GM12872 (cell line): ENCODE data around the gene RAB1B.

ENCODE experiments used
- TF ChIP-seq, protein P1 (sequence below): IDR thresholded peaks from 3 replicates; pipeline ENCODE4 v1.5.1; 2011; ENCODE audit warnings: low read depth, mild to moderate bottlenecking, low read length, moderate library complexity; ENCODE audit not compliant: insufficient read depth

The RAB1B gene

DNA sequence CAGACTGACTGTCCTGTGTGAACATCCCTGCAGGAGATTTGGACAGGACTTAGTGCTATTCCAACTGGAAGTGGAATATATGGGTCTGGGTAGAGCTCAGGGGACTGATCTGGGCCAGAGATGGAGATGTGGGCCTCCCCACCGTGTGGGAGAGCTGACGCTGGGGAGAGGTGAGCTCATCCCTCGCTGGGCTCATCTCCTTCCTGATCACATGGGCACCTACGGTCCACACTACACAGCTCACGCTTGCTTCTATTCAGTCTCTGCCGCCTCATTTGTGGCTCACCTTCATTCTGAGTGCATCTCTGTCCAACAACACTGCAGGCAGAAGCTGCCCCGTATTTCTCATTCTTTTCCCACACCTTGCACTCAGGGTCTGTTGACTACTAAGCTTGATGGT, 16.6 kb upstream of the RAB1B start:
- TF ChIP-seq, protein P1, sequence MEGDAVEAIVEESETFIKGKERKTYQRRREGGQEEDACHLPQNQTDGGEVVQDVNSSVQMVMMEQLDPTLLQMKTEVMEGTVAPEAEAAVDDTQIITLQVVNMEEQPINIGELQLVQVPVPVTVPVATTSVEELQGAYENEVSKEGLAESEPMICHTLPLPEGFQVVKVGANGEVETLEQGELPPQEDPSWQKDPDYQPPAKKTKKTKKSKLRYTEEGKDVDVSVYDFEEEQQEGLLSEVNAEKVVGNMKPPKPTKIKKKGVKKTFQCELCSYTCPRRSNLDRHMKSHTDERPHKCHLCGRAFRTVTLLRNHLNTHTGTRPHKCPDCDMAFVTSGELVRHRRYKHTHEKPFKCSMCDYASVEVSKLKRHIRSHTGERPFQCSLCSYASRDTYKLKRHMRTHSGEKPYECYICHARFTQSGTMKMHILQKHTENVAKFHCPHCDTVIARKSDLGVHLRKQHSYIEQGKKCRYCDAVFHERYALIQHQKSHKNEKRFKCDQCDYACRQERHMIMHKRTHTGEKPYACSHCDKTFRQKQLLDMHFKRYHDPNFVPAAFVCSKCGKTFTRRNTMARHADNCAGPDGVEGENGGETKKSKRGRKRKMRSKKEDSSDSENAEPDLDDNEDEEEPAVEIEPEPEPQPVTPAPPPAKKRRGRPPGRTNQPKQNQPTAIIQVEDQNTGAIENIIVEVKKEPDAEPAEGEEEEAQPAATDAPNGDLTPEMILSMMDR = no peak

DNA sequence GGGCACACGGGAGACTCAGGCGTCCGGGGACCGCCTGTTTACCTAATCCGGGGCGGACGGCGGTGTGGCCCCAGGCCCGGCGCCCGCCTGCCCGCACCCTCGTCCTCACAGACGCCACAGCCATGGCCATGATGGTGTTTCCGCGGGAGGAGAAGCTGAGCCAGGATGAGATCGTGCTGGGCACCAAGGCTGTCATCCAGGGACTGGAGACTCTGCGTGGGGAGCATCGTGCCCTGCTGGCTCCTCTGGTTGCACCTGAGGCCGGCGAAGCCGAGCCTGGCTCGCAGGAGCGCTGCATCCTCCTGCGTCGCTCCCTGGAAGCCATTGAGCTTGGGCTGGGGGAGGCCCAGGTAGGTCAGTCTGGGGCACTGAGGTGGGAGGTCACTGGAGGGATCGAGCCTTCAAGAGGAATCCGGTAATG, 10.0 kb upstream of the RAB1B start:
- TF ChIP-seq, protein P1 = no peak

DNA sequence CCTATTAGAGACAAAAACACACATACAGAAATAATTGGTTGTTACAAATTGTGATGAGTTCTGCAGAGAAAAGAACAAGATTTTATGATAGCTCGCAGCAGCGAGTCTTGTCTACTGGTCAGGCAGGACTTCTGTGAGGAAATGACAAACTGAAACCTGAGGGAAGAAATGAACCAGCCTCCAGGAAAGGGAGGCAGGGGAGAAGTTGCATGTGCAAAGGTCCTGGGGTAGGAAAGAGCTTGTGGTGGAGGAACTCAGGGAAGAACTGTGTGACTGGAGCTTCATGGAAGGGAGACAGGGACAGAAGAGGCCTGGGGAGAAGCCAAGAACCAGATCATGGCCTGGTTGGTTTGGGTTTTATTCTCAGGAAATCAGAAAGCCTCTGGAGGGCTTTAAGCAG, 9.2 kb upstream of the RAB1B start:
- TF ChIP-seq, protein P1 = no peak

DNA sequence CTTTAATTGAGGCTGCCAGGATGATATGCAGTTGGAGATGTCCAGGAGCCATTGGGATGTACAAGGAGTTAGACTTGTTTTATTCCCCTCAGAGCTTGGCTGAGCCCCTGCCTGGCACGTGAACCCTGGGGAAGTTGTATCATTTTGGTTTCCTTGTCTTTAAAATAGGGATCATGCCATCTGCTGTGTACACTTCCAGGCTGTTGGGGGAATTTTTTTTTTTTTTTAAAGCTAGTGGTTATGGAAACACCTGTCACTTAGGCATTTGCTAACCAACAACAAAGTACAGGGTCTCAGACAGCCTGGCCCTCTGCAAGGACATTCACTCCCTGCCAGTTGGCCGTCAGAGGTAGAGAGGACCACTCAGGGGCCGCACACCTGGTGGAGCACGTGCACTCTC, 8.5 kb upstream of the RAB1B start:
- TF ChIP-seq, protein P1 = no peak

DNA sequence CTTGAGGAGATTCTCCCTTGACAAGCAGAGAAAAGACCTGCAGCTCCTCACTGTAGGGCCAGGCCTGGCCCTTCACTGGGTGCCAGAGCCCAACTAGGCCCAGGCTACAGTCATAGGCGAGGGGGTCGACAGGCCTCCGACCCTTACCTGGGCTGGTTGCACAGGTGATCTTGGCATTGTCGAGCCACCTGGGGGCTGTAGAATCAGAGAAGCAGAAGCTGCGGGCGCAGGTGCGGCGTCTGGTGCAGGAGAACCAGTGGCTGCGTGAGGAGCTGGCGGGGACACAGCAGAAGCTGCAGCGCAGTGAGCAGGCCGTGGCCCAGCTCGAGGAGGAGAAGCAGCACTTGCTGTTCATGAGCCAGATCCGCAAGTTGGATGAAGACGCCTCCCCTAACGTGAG, 6.9 kb upstream of the RAB1B start:
- TF ChIP-seq, protein P1 = no peak

DNA sequence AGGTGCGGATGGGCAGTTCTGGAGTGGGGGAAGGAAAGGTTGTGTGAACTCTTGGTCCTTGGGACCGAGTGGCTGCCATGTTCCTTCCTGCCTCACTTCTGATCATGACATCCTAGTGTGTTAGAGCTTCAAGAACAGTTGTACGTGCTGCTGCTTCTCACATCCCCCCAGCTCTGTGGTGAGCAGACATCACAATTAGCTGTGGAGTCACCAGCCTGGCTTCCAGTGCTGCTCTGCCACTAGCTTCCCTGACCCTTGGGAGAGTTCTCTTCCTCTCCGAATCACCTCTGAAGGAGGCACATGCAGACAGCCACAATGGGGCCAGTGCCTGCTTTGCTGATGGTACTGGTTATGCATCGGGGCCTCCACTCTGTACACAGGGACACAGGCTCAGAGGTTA, 6.2 kb upstream of the RAB1B start:
- TF ChIP-seq, protein P1 = no peak

DNA sequence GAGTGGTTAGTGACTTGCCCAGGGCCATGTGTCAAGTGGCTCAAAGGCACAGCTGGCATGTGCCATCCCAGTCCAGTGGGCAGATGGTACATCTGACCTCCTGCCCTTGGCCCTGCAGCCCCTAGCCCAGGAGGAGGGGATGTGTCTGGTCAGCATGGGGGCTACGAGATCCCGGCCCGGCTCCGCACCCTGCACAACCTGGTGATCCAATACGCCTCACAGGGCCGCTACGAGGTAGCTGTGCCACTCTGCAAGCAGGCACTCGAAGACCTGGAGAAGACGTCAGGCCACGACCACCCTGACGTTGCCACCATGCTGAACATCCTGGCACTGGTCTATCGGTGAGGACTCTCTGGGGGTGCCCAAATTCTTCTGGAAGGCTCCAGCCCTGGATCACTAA, 5.7 kb upstream of the RAB1B start:
- TF ChIP-seq, protein P1 = no peak

DNA sequence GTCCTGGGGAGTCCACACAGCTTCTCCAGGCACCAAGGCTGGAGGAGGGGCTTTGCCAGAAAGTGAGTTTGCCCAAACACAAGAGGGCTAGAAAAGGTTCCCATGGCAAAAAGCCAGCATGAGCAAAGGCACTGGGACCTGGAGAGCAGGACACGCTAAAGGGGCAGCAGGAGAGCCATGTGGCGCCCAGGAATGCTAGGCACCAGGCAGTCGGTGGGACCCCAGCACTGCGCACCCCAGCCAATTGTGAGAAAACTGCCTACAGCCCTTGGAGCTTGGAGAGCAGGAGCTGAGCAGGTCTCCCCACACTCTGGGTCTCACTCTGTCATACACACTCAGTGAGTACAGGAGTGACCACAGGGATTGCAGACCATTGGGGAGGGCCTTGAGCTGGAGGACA, 5.2 kb upstream of the RAB1B start:
- TF ChIP-seq, protein P1 = no peak
